ENCODE results near the gene VGLL1. TPM values are rescaled to one million over a fixed set of nuclear protein-coding genes. Genes with fewer than 3 reads are reported as not detected.

The VGLL1 gene
- total RNA-seq = not detected in 2 replicates

GRCh38 chrX:136531951-136532350 is at the start of gene VGLL1:
Gene VGLL1 (plus strand): TSS chrX:136532215. CDS start chrX:136536021, 3,806 bp downstream.

DNA sequence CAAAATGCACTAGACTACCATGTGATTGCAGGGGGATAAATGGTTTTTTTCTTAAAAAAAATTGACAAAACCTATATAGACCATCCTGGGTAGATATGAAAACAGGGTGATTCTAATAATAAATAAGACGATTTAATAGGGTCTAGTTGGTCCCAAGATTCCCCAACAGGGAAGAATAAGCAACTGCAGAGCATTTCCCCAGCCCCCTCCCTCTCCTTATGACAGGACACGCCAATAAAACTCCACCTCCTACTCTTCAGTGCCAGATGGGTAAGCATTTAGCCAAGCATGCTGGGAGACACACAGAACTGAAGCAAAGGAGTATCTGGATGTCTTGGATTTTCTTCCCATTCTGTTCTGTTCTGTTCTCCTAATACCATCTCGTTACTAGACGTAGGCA is 44.4 kb upstream of the VGLL1 start, which contains the start of gene BRS3:
Gene BRS3, plus strand, starts transcription at position 301 of the 400 bp plus-strand sequence. CDS start 168 bp downstream, outside the sequence.

GRCh38 chrX:136497556-136498052 is 34.4 kb upstream of the VGLL1 start, which contains the start of gene HTATSF1:
Gene HTATSF1 (plus strand): TSS chrX:136497592. CDS start chrX:136497685, 93 bp downstream.

Other genes starting within 250 kb of the VGLL1 start
- gene ADGRG4, start 231.3 kb upstream of the VGLL1 start, total RNA-seq = not detected in 2 replicates
- gene BRS3, start 44.3 kb upstream of the VGLL1 start, total RNA-seq = not detected in 2 replicates
- gene HTATSF1, start 34.6 kb upstream of the VGLL1 start, total RNA-seq = 37.7 and 55.2 TPM in 2 replicates
- gene CD40LG, start 115.9 kb downstream of the VGLL1 start, total RNA-seq = under 0.01 TPM in 1 of 2 replicates, not detected in the other
- 9.4 and 12.5 TPM in 2 replicates for gene ARHGEF6, start 248.7 kb downstream of the VGLL1 start, total RNA-seq

Data from uterine smooth muscle cell (primary cell).